ENCODE data around the gene CENPA. TPM values are rescaled to one million over a fixed set of nuclear protein-coding genes. Genes with fewer than 3 reads are reported as not detected.

Gene CENPA
- polyA plus RNA-seq, 1 of the 3 experiments (the other 2 are of a cell fraction) = 19.5 TPM

- CTCF ChIA-PET = interaction anchor here (1.0 to 1.5 kb wide), 2 partner anchors 11 to 35 kb away, joined by 3 read pairs; no protein-coding TSS in a partner anchor
Observed at GRCh38 chr2:26780203-26780760, 5.6 kb upstream of the CENPA start.

GRCh38 chr2:26782876-26783704 is 2.8 kb upstream of the CENPA start:
- peaks cover 16% of the 10 kb centered on the region for H3F3A ChIP-seq (replicated peaks; ENCODE audit: insufficient read depth)
- peaks cover 2% of the 10 kb centered on the region; the same call in 1 of the 2 replicates for H4K20me1 ChIP-seq (ENCODE audit: insufficient read depth)
- ChIA-PET POLR2A (no interaction called here), CTCF (interaction anchor here (1.2 kb wide), 1 partner anchor 171 kb away, joined by 4 read pairs; no protein-coding TSS in a partner anchor)
- no peak overlapping the region for H3K9ac ChIP-seq
- H3K4me3 ChIP-seq (ENCODE audit: low read depth in 2 of 2, low read length in 1 of 2) = no peak overlapping the region
- no peak overlapping the region for H2AFZ ChIP-seq (ENCODE audit: low read depth)
- peaks cover 6 to 7% of the 10 kb centered on the region in 2 experiments; a peak in 1 of 4 replicates for H3K4me1 ChIP-seq (ENCODE audit: control insufficient read depth in 1 of 2, insufficient read depth in 2 of 2, low read depth in 1 of 2, low read length in 1 of 2)
- no peaks in the 10 kb centered on the region for H3K9me2 ChIP-seq
- no peak for DNase-seq
- no peak overlapping the region for H3K27ac ChIP-seq (ENCODE audit: low read depth in 2 of 2, low read length in 1 of 2)
- H3K4me2 ChIP-seq = no peak overlapping the region
- 95% methylated on average over 12 of the region's 12 CpGs for WGBS (ENCODE audit: low lambda C conversion rate)
- no peak for TF ChIP-seq TAF1 (IDR thresholded peaks at IDR 0.05; ENCODE audit: borderline replicate concordance, low read depth, low read length)
- TF ChIP-seq IRF3 (IDR thresholded peaks at IDR 0.05; ENCODE audit: low read depth, low read length) = no peak
- no peak for TF ChIP-seq JUND (IDR thresholded peaks at IDR 0.05)
- peaks cover 15 to 18% of the 10 kb centered on the region in 2 experiments for H3K36me3 ChIP-seq (replicated peaks in 1 of 2; ENCODE audit: control insufficient read depth in 1 of 2, insufficient read depth in 2 of 2, low read length in 1 of 2)
- no peaks in the 10 kb centered on the region for H3K27me3 ChIP-seq (ENCODE audit: insufficient read depth)
- peaks cover 19% of the 10 kb centered on the region for H3K79me2 ChIP-seq (ENCODE audit: insufficient read depth)
- H3K9me3 ChIP-seq = no peaks in the 10 kb centered on the region

More at GRCh38 chr2:26780203-26780760, 5.6 kb upstream of the CENPA start:
- H3K27me3 ChIP-seq (ENCODE audit: insufficient read depth) = no peaks in the 10 kb centered on the region
- no peaks in the 10 kb centered on the region for H3K79me2 ChIP-seq (ENCODE audit: insufficient read depth)
- peaks cover 0 to 7% of the 10 kb centered on the region in 2 experiments; a peak in 1 of 4 replicates for H3K4me1 ChIP-seq (ENCODE audit: control insufficient read depth in 1 of 2, insufficient read depth in 2 of 2, low read depth in 1 of 2, low read length in 1 of 2)
- no peak overlapping the region for H3K27ac ChIP-seq (ENCODE audit: low read depth in 2 of 2, low read length in 1 of 2)
- H2AFZ ChIP-seq (ENCODE audit: low read depth) = no peak overlapping the region
- H3K36me3 ChIP-seq (replicated peaks in 1 of 2; ENCODE audit: control insufficient read depth in 1 of 2, insufficient read depth in 2 of 2, low read length in 1 of 2) = peaks cover 26 to 40% of the 10 kb centered on the region in 2 experiments
- no peak overlapping the region for H3K9ac ChIP-seq
- 93% methylated on average over 4 of the region's 4 CpGs for WGBS (ENCODE audit: low lambda C conversion rate)
- DNase-seq = no peak
- H3F3A ChIP-seq (replicated peaks; ENCODE audit: insufficient read depth) = peaks cover 14% of the 10 kb centered on the region
- no peak overlapping the region for H3K4me2 ChIP-seq
- no peak overlapping the region for H3K4me3 ChIP-seq (ENCODE audit: low read depth in 2 of 2, low read length in 1 of 2)
- no peaks in the 10 kb centered on the region for H3K9me2 ChIP-seq
- H3K9me3 ChIP-seq = no peaks in the 10 kb centered on the region
- H4K20me1 ChIP-seq (ENCODE audit: insufficient read depth) = peaks cover 6% of the 10 kb centered on the region; the same call in 1 of the 2 replicates
- TF ChIP-seq IRF3 (IDR thresholded peaks at IDR 0.05; ENCODE audit: low read depth, low read length) (no peak), FOXJ3 (CRISPR knock-in tag; IDR thresholded peaks at IDR 0.05) (no peak), USF2 (IDR thresholded peaks at IDR 0.05; ENCODE audit: borderline replicate concordance, low read depth, low read length) (no peak), TEAD4 (IDR thresholded peaks at IDR 0.05; ENCODE audit: borderline replicate concordance, insufficient read depth) (no peak)
- POLR2A ChIA-PET = no interaction called here

Data from SK-N-SH (cell line).